PC-9 (cell line): Measurements from ENCODE around the gene NSMCE1. TPM values are rescaled to one million over a fixed set of nuclear protein-coding genes. Genes with fewer than 3 reads are reported as not detected.

ENCODE experiments used
- BruUV-seq: library from RNA; stranded (reverse); fragments of 400-500 nt; replicated peaks from 2 replicates; lab custom pipeline; 2021; lab: Mats Ljungman, UMichigan
- CTCF ChIA-PET: fragments of 300-600 bp; sonication (Branson Sonifier 250); formaldehyde crosslinking; loops from one replicate; lab custom pipeline; 2022; ENCODE audit warnings: antibody characterized with exemption; lab: Charles Lee
- POLR2A ChIA-PET: fragments of 300-600 bp; sonication (Branson Sonifier 250); formaldehyde crosslinking; loops from one replicate; lab custom pipeline; 2022; ENCODE audit warnings: antibody characterized with exemption; ENCODE audit not compliant: unreplicated experiment; lab: Charles Lee
- DNase-seq, 2 experiments: peaks; one replicate each; pipeline versions ENCODE4 v3.0.0 to v3.0.0-alpha.2; 2015 to 2022; ENCODE audit warnings: mixed read lengths in 1 of 2
- H2AFZ ChIP-seq: fragments of 200-600 bp; sonication (generic); 2 replicates; pipeline ENCODE4 v1.8.1; 2017; ENCODE audit warnings: antibody characterized with exemption
- H3F3A ChIP-seq: fragments of 200-600 bp; sonication (generic); 2 replicates; pipeline ENCODE4 v1.8.1; 2017; ENCODE audit warnings: antibody characterized with exemption, mild to moderate bottlenecking, low read depth; ENCODE audit not compliant: insufficient read depth
- H3K27ac ChIP-seq: fragments of 200-600 bp; sonication (generic); 2 replicates; pipeline ENCODE4 v1.6.1; 2016; ENCODE audit warnings: mixed run types
- H3K27me3 ChIP-seq: fragments of 200-600 bp; sonication (generic); 2 replicates; pipeline ENCODE4 v1.6.1; 2016; ENCODE audit warnings: low read depth, mixed run types; ENCODE audit not compliant: insufficient read depth
- H3K36me3 ChIP-seq: fragments of 200-600 bp; sonication (generic); 2 replicates; pipeline ENCODE4 v1.6.1; 2016; ENCODE audit warnings: low read depth, mixed run types
- H3K4me1 ChIP-seq: fragments of 200-600 bp; sonication (generic); replicated peaks from 2 replicates; pipeline ENCODE4 v1.6.1; 2016; ENCODE audit warnings: mixed run types; ENCODE audit not compliant: insufficient read depth
- H3K4me2 ChIP-seq: fragments of 200-600 bp; sonication (generic); 2 replicates; pipeline ENCODE4 v1.6.1; 2017; ENCODE audit warnings: mixed run types
- H3K4me3 ChIP-seq: fragments of 200-600 bp; sonication (generic); 2 replicates; pipeline ENCODE4 v1.6.1; 2016; ENCODE audit warnings: mixed run types
- H3K79me2 ChIP-seq: fragments of 200-600 bp; sonication (generic); 2 replicates; pipeline ENCODE4 v1.6.1; 2017; ENCODE audit warnings: low read depth, mixed run types
- H3K9me2 ChIP-seq: fragments of 200-600 bp; sonication (generic); 2 replicates; pipeline ENCODE4 v1.8.1; 2017; ENCODE audit warnings: mild to moderate bottlenecking; ENCODE audit not compliant: insufficient read depth
- H3K9me3 ChIP-seq: fragments of 200-600 bp; sonication (generic); 2 replicates; pipeline ENCODE4 v1.8.1; 2016; ENCODE audit warnings: low read depth; ENCODE audit not compliant: insufficient read depth
- H4K20me1 ChIP-seq: fragments of 200-600 bp; sonication (generic); 2 replicates; pipeline ENCODE4 v1.8.1; 2017; ENCODE audit not compliant: insufficient read depth
- CTCF ChIP-seq: fragments of 200-600 bp; sonication (generic); conservative IDR thresholded peaks from 2 replicates; pipeline ENCODE4 v1.6.1; 2017; ENCODE audit warnings: mixed run types, antibody characterized with exemption, mild to moderate bottlenecking, moderate library complexity
- EZH2 ChIP-seq: fragments of 200-600 bp; sonication (generic); IDR thresholded peaks from 2 replicates; pipeline ENCODE4 v1.8.0; 2017; ENCODE audit warnings: antibody characterized with exemption, low read depth
- intact Hi-C: fragments of 100-400 bp; cut with micrococcal nuclease; formaldehyde crosslinking; loops from one replicate; pipeline ENCODE4 v1.10.0; 2022; ENCODE audit not compliant: unreplicated experiment
- total RNA-seq: library from RNA; stranded (reverse); gene quantifications from 2 replicates; pipeline ENCODE4 v1.2.3, GENCODE V29; 2021

NSMCE1 gene
- total RNA-seq, 1 experiment from 2014 or later, result 114 TPM

GRCh38 chr16:27316038-27316680 is 47.6 kb upstream of the NSMCE1 start:
- ChIA-PET POLR2A (interaction anchor here (0.6 to 0.8 kb wide), 7 partner anchors 22 to 1281 kb away, joined by 3 to 13 read pairs (median 7); partner anchors contain the start of gene SULT1A2), CTCF (interaction anchor here (0.8 to 1.0 kb wide), 2 partner anchors 11 to 52 kb away, joined by 4 read pairs; no protein-coding TSS in a partner anchor)
- Histone ChIP-seq H3K4me3 (peak overlapping the region; percentile 11; the same call in 1 of the 2 replicates), H3K9me3 (no peaks in the 10 kb centered on the region), H3K4me1 (peaks cover 72% of the 10 kb centered on the region), H3F3A (peaks cover 66% of the 10 kb centered on the region), H3K79me2 (peaks cover 73% of the 10 kb centered on the region), H3K4me2 (peak overlapping the region; percentile 65), H3K27ac (peak overlapping the region; percentile 98), H3K9me2 (no peaks in the 10 kb centered on the region), H3K27me3 (no peaks in the 10 kb centered on the region), H2AFZ (no peak overlapping the region), H4K20me1 (no peaks in the 10 kb centered on the region), H3K36me3 (no peaks in the 10 kb centered on the region)
- BruUV-seq, result no TSS peak
- no peak for TF ChIP-seq EZH2
- no peak for TF ChIP-seq CTCF
- no peak for DNase-seq
- intact Hi-C loops, result no loop called here

GRCh38 chr16:27315333-27316037 is 46.9 kb upstream of the NSMCE1 start:
- BruUV-seq, result no TSS peak
- H3F3A ChIP-seq, result peaks cover 61% of the 10 kb centered on the region
- peaks cover 65% of the 10 kb centered on the region for H3K4me1 ChIP-seq
- peak overlapping the region; percentile 91 for H3K4me2 ChIP-seq
- peak overlapping the region; percentile 91 for H3K4me3 ChIP-seq
- TF ChIP-seq EZH2 (no peak), CTCF (no peak; the same call in 1 of the 2 replicates)
- no peaks in the 10 kb centered on the region for H3K9me3 ChIP-seq
- ChIA-PET CTCF (interaction anchor here (0.8 to 1.0 kb wide), 2 partner anchors 11 to 51 kb away, joined by 4 read pairs; no protein-coding TSS in a partner anchor), POLR2A (interaction anchor here (0.6 to 0.8 kb wide), 7 partner anchors 22 to 1281 kb away, joined by 3 to 13 read pairs (median 7); partner anchors contain the start of gene SULT1A2)
- H3K27ac ChIP-seq, result peak overlapping the region; percentile 98
- H2AFZ ChIP-seq, result no peak overlapping the region
- intact Hi-C loops, result loop anchor here (1.0 to 2.0 kb wide), 3 partner anchors 12 to 49 kb away; partner anchors contain the start of gene NSMCE1
- H3K36me3 ChIP-seq, result no peaks in the 10 kb centered on the region
- peaks cover 66% of the 10 kb centered on the region for H3K79me2 ChIP-seq
- no peaks in the 10 kb centered on the region for H4K20me1 ChIP-seq
- DNase-seq, result peak; percentile 90 to 99
- no peaks in the 10 kb centered on the region for H3K9me2 ChIP-seq
- H3K27me3 ChIP-seq, result no peaks in the 10 kb centered on the region

- no peak for DNase-seq
- no peaks in the 10 kb centered on the region for H3K36me3 ChIP-seq
- H3K27ac ChIP-seq, result peak overlapping the region; percentile 98
- peak overlapping the region; percentile 91 for H3K4me3 ChIP-seq
- H3K4me1 ChIP-seq, result peaks cover 60% of the 10 kb centered on the region
- no peaks in the 10 kb centered on the region for H3K27me3 ChIP-seq
- no peaks in the 10 kb centered on the region for H4K20me1 ChIP-seq
- no peak overlapping the region for H2AFZ ChIP-seq
- H3K9me3 ChIP-seq, result no peaks in the 10 kb centered on the region
- intact Hi-C loops, result loop anchor here (1.0 to 2.0 kb wide), 4 partner anchors 8 to 50 kb away; partner anchors contain the start of gene NSMCE1
- peaks cover 61% of the 10 kb centered on the region for H3F3A ChIP-seq
- BruUV-seq, result TSS peak; percentile 48
- ChIA-PET CTCF (no interaction called here), POLR2A (no interaction called here)
- H3K4me2 ChIP-seq, result peak overlapping the region; percentile 91
- H3K79me2 ChIP-seq, result peaks cover 61% of the 10 kb centered on the region
- no peaks in the 10 kb centered on the region for H3K9me2 ChIP-seq
- TF ChIP-seq CTCF, result no peak
These were observed 46.4 kb upstream of the NSMCE1 start for GRCh38 chr16:27314986-27315332.
